NT2/D1 (cell line): Measurements from ENCODE around the gene PRKAR2B.
"Not testable (repeated sequence)": the region's sequence is repeated elsewhere in the genome, so short reads cannot be mapped to it uniquely, and the experiment has no call there.

ENCODE experiments used
- DNase-seq: peaks from one replicate; pipeline ENCODE4 v3.0.0-alpha.2; 2011; ENCODE audit warnings: low read depth, low spot score
- H3K27me3 ChIP-seq: 2 replicates; pipeline ENCODE4 v1.6.0; 2011; ENCODE audit warnings: mild to moderate bottlenecking; ENCODE audit not compliant: insufficient read length, insufficient read depth
- H3K36me3 ChIP-seq: 2 replicates; pipeline ENCODE4 v1.6.1; 2011; ENCODE audit warnings: mild to moderate bottlenecking, low read length, mixed read lengths; ENCODE audit not compliant: insufficient read depth, insufficient read length
- H3K4me1 ChIP-seq: 2 replicates; pipeline ENCODE4 v1.5.1; 2011; ENCODE audit not compliant: insufficient read depth, insufficient read length
- H3K4me3 ChIP-seq: 2 replicates; pipeline ENCODE4 v1.5.1; 2011; ENCODE audit warnings: low read depth; ENCODE audit not compliant: insufficient read length
- H3K9ac ChIP-seq: 2 replicates; pipeline ENCODE4 v1.6.0; 2011; ENCODE audit warnings: low read depth; ENCODE audit not compliant: insufficient read length
- H3K9me3 ChIP-seq: 2 replicates; pipeline ENCODE4 v1.5.1; 2011; ENCODE audit warnings: mild to moderate bottlenecking, low read length; ENCODE audit not compliant: insufficient read depth
- SUZ12 ChIP-seq: IDR thresholded peaks from 2 replicates; pipeline ENCODE4 v1.6.1; 2011; ENCODE audit not compliant: insufficient read length, insufficient read depth; ENCODE audit errors: extremely low read depth
- YY1 ChIP-seq: IDR thresholded peaks from 2 replicates; pipeline ENCODE4 v1.6.1; 2011; ENCODE audit not compliant: insufficient read length, insufficient read depth
- ZNF274 ChIP-seq: IDR thresholded peaks from 2 replicates; pipeline ENCODE4 v1.6.1; 2011; ENCODE audit warnings: mild to moderate bottlenecking, low read depth, low read length

Gene PRKAR2B

DNA sequence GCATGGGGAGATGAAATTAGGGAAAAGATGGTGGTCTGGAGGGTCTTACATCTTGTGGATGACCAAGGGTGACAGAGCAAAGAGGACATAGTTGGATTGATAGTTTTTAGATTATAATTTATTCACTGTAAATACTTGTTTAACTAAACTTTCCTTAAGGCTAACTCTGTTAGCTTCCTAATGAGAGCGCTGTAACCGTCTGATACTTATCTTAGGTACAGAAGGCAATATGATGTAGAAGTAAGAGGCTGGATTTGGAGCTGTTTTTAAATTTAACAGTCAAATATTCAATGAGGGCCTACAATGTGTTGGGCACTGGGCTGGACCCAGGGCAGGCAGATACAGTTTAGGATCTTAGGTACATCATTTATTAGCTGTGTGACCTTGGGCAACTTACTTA, 36.0 kb downstream of the PRKAR2B start:
- Histone ChIP-seq H3K4me1 (no peaks in the 10 kb centered on the region), H3K9ac (no peak overlapping the region), H3K36me3 (no peaks in the 10 kb centered on the region), H3K27me3 (no peaks in the 10 kb centered on the region), H3K4me3 (no peak overlapping the region), H3K9me3 (no peaks in the 10 kb centered on the region)
- no peak for DNase-seq
- TF ChIP-seq SUZ12, result no peak
- TF ChIP-seq YY1, result no peak
- TF ChIP-seq ZNF274, result no peak

DNA sequence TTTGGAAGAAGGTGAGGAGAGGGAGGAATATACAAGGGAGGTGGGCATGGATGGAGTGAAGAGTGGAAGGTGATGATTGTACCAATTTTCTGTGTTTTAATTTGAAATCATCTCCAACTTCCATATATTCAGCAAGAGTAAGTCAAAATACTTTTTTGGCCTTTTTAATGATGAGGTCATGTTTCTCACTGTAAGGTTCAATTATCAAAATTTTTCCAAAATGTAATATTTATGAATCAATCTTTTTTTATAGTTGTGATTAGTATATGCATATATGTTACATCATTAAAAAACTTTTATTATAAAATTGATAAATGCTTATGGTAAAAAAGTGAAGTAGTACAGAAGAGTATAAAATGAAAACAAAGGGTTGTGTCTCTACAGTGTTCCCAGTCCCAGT, 40.7 kb downstream of the PRKAR2B start:
- H3K9ac ChIP-seq, result no peak overlapping the region
- H3K36me3 ChIP-seq, result no peaks in the 10 kb centered on the region
- no peak for DNase-seq
- no peak for TF ChIP-seq YY1
- TF ChIP-seq SUZ12, result no peak
- no peak for TF ChIP-seq ZNF274
- H3K4me3 ChIP-seq, result no peak overlapping the region
- peaks cover 2% of the 10 kb centered on the region for H3K4me1 ChIP-seq
- H3K9me3 ChIP-seq, result no peaks in the 10 kb centered on the region
- H3K27me3 ChIP-seq, result no peaks in the 10 kb centered on the region

DNA sequence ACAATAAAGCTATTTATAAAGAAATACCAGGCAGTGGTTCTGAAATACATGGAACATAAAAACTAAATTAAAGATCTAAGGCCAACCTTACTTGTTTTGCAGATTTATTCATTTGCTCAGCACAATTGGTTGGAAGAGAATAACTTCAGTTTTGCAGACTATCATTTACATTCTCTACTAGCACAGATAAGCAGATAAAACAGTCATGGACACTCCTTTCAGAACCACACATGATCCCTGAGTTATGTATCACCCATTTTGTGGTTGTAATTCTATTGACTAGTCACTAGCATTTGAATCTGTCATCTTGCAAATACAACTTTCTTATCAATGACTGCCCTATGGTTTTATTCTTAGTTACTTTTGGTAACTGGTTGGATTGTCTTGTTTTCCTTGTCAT, 45.1 kb downstream of the PRKAR2B start:
- peaks cover 2% of the 10 kb centered on the region for H3K4me1 ChIP-seq
- no peaks in the 10 kb centered on the region for H3K36me3 ChIP-seq
- no peak overlapping the region for H3K4me3 ChIP-seq
- no peaks in the 10 kb centered on the region for H3K9me3 ChIP-seq
- TF ChIP-seq ZNF274, result no peak
- no peak for TF ChIP-seq SUZ12
- TF ChIP-seq YY1, result no peak
- no peaks in the 10 kb centered on the region for H3K27me3 ChIP-seq
- no peak for DNase-seq
- no peak overlapping the region for H3K9ac ChIP-seq

DNA sequence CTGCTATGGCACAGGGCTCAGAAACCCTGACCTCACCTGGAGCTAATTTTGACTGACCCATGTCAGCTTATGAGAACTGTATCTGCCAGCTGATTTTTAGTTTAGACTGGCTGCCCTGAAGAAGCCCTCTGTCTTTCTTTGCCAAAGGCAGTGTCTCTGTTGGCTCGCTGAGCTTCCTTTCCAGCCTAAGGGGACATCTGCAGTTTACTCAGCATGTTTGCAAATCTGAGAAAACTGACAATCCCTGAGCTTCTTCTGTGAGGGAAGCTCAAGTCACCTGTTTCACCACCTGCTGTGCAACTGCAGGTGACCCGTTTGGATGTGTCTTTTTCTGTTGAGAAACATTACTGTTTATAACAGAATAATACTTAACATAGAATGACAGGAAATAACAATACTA, 46.0 kb downstream of the PRKAR2B start:
- no peak overlapping the region for H3K4me3 ChIP-seq
- peaks cover 2% of the 10 kb centered on the region for H3K4me1 ChIP-seq
- H3K36me3 ChIP-seq, result no peaks in the 10 kb centered on the region
- TF ChIP-seq YY1 (no peak), SUZ12 (no peak), ZNF274 (no peak)
- no peak overlapping the region for H3K9ac ChIP-seq
- no peak for DNase-seq
- no peaks in the 10 kb centered on the region for H3K27me3 ChIP-seq
- H3K9me3 ChIP-seq, result no peaks in the 10 kb centered on the region

DNA sequence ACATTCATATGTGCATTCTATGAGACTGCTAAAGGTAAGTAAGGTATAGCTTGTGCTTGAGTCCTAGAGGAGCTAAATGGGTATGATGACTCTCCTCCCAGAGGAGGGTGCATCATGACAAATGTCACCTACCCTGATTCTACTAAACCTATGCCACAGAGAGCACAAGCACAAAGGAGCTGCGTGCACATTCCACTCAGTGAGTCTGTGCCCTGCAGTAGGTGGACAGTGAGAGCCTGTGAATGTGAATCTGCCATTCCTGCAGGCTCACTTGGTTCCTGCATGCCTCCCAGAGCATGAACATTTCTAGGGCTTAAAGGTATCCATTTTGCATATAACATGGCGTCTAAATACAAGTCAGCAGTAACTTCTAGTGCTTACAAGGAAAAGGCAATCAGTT, 46.8 kb downstream of the PRKAR2B start:
- Histone ChIP-seq H3K27me3 (no peaks in the 10 kb centered on the region), H3K4me1 (peaks cover 2% of the 10 kb centered on the region), H3K9ac (no peak overlapping the region), H3K9me3 (no peaks in the 10 kb centered on the region), H3K4me3 (no peak overlapping the region), H3K36me3 (no peaks in the 10 kb centered on the region)
- DNase-seq, result no peak
- TF ChIP-seq YY1 (no peak), SUZ12 (no peak), ZNF274 (no peak)

DNA sequence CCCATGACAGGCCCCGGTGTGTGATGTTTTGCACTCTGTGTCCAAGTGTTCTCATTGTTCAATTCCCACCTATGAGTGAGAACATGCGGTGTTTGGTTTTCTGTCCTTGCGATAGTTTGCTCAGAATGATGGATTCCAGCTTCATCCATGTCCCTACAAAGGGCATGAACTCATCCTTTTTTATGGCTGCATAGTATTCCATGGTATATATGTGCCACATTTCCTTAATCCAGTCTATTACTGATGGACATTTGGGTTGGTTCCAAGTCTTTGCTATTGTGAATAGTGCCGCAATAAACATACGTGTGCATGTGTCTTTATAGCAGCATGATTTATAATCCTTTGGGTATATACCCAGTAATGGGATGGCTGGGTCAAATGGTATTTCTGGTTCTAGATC, 49.2 kb downstream of the PRKAR2B start:
- not testable (repeated sequence) for H3K9ac ChIP-seq, H3K4me1 ChIP-seq

DNA sequence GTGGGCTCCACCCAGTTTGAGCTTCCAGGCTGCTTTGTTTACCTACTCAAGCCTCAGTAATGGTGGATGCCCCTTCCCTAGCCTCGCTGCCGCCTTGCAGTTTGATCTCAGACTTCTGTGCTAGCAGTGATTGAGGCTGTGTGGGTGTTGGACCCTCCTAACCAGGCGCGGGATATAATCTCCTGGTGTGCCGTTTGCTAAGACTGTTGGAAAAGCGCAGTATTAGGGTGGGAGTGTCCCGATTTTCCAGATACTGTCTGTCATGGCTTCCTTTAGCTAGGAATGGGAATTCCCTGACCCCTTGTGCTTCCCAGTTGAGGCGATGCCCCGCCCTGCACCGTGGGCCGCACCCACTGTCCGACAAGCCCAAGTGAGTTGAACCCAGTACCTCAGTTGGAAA, 54.6 kb downstream of the PRKAR2B start:
- not testable (repeated sequence) for H3K9ac ChIP-seq, H3K36me3 ChIP-seq, H3K4me3 ChIP-seq, H3K4me1 ChIP-seq, DNase-seq, H3K27me3 ChIP-seq
- H3K9me3 ChIP-seq, result peaks cover 14% of the 10 kb centered on the region; the same call in 1 of the 2 replicates

More for the DNA sequence above, 49.2 kb downstream of the PRKAR2B start:
- DNase-seq, H3K9me3 ChIP-seq, H3K27me3 ChIP-seq, H3K4me3 ChIP-seq, H3K36me3 ChIP-seq: not testable (repeated sequence)

DNA sequence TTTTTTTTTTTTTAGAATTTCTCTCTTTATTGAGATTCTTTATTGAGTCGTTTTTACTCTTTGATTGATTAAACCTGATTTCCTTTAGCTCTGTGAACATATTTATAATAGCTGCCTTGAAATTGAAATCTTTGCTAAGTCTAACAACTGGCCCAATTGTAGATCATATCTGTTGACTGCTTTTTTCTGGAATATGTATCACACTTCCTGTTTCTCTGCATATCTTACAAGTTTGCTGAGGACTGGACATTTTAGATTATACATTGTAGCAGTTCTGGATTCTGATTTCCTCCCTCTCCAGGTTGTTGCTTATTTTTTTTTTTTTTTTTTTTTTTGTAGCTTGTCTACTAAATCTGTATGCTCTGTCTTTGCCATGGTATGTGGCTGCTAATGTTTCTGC, 56.3 kb downstream of the PRKAR2B start:
- Histone ChIP-seq H3K36me3 (no peaks in the 10 kb centered on the region), H3K27me3 (no peaks in the 10 kb centered on the region), H3K9ac (no peak overlapping the region), H3K4me3 (no peak overlapping the region), H3K4me1 (no peaks in the 10 kb centered on the region), H3K9me3 (peaks cover 14% of the 10 kb centered on the region; the same call in 1 of the 2 replicates)
- TF ChIP-seq ZNF274 (no peak), SUZ12 (no peak), YY1 (no peak)
- no peak for DNase-seq
